Erythroblast (primary cell): ENCODE data around the gene TRIM14.

ENCODE experiments used
- GATA1 ChIP-seq: IDR thresholded peaks from 2 replicates; pipeline ENCODE4 v1.6.1; 2011; ENCODE audit warnings: low read depth, mild to moderate bottlenecking, control low read depth, low read length, moderate library complexity
- POLR2A ChIP-seq: IDR thresholded peaks from 2 replicates; pipeline ENCODE4 v1.6.1; 2011; ENCODE audit warnings: mild to moderate bottlenecking, low read length

- TF ChIP-seq POLR2A (no peak), GATA1 (no peak)
Observed at GRCh38 chr9:98132158-98132557, 13.1 kb upstream of the TRIM14 start.
